GM12873 (cell line): ENCODE data around the gene SHISA9.

Experiments used
- TF ChIP-seq, protein P1 (sequence below): IDR thresholded peaks from 2 replicates; pipeline ENCODE4 v1.5.1; 2012; ENCODE audit warnings: low read depth, mild to moderate bottlenecking, moderate library complexity, low read length, control low read depth; ENCODE audit not compliant: insufficient read depth; ENCODE audit errors: missing control alignments

SHISA9 gene

DNA sequence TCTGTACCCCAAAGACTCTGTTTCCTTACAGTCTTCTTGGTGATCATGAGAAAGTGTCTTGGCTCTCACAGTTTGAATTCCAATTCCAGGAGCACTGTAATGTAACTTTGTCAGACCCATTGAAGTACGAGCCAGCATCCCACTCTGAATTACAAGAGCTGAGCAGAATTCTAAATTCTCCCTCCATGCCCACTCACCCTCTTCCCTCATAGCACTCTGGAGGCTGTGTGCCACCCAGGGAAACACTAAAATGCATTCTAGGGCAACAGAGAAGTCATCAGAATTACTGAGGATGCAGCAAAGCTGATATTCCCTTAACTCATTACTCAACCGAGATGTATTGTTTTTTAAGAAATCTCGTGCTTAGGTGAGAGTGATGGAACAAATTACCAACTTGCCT is 154.1 kb downstream of the SHISA9 start:
- TF ChIP-seq, protein P1, sequence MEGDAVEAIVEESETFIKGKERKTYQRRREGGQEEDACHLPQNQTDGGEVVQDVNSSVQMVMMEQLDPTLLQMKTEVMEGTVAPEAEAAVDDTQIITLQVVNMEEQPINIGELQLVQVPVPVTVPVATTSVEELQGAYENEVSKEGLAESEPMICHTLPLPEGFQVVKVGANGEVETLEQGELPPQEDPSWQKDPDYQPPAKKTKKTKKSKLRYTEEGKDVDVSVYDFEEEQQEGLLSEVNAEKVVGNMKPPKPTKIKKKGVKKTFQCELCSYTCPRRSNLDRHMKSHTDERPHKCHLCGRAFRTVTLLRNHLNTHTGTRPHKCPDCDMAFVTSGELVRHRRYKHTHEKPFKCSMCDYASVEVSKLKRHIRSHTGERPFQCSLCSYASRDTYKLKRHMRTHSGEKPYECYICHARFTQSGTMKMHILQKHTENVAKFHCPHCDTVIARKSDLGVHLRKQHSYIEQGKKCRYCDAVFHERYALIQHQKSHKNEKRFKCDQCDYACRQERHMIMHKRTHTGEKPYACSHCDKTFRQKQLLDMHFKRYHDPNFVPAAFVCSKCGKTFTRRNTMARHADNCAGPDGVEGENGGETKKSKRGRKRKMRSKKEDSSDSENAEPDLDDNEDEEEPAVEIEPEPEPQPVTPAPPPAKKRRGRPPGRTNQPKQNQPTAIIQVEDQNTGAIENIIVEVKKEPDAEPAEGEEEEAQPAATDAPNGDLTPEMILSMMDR = no peak

DNA sequence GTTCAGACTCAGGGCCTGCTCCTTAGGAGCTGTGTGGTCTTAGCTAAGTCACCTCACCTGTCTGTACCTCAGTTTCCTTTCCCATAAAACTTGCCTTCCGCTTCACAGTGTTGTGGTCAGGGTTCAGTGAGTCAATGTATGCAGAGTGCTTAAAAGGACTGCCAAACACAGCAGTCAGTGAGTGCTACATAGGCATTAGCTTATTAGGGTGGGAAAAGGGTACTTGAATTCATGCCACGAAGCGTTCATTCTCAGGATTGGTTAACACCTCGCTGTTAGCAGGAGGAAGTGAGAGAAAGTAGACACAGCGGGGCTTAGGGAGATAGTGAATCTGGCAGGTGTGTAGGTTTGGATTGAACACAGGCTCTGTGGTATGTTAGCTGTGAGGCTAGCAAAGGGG is 155.2 kb downstream of the SHISA9 start:
- TF ChIP-seq, protein P1 = no peak

DNA sequence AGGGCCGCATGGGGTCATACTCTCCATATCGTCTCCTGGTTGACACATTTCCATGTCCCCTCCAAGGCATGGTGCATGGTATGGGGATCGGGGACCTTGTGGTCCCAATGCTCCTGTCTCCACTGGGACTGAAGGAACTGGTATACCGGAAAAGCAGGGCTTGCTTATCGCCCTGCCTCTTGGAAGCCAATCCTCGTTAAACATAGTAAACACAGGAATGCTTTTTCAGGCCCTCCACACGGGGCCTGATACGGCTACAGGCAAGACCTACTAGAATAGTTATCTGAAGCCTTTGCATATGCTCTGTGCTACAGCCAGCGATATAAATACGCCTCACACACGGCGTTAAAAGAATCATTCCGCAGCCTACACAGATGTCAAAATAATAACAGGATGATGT is 159.5 kb downstream of the SHISA9 start:
- TF ChIP-seq, protein P1 = no peak

DNA sequence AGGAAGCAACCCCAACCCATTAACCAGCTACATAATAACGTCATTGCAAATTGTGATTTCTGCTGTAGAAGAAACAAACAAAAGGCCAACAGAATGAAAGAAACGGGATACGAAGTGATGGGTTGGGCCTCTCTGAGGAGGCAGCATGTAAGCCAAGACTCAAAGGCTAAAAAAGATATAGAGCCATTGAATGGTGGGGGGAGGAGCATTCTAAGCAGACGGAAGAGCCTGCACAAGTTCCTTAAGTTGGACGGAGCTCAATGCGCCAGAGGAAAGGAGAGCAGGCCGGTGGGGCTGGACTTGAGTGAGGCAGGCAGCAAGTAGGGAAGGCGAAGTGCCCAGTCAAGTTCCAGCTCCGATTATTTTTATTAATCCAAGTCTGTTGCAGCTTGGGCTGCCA is 160.3 kb downstream of the SHISA9 start:
- TF ChIP-seq, protein P1 = no peak

DNA sequence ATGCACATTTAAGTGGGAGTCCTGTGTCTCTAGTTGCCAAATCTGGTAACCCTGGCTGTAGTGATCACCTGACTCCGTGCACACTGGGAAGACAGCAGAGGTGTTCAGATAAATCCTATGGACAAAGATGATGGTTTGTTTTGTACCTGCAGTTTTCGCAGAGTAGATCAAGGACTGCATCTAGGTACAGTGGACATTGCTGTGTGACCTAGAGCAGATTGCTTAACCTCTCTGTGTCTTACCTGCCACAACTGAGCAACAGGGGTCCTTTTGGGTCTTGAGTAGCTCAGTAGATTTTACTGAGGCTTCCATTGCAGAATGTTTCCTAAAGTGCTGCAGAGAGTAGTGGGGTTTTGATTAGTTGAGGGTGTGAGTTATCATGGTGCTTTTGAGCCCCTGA is 160.8 kb downstream of the SHISA9 start:
- TF ChIP-seq, protein P1 = no peak

DNA sequence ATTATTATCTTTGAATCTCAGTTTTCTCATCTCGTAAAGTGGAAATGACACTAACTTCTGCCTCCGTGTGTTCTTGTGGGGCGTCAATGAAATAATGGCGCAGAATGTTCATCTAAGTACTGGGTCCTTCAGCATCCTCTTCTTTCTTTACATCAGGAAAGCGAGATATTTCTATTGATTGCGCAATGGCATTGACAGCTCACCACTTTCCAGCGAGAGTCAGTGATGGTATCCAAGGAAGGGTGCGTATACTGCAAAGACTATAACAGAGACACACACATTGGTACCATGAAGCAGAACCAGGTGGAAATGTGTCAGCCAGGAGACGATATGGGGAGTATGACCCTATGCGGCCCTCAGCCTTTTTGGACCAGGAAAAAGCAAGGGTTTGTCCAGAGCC is 162.1 kb downstream of the SHISA9 start:
- TF ChIP-seq, protein P1 = no peak

DNA sequence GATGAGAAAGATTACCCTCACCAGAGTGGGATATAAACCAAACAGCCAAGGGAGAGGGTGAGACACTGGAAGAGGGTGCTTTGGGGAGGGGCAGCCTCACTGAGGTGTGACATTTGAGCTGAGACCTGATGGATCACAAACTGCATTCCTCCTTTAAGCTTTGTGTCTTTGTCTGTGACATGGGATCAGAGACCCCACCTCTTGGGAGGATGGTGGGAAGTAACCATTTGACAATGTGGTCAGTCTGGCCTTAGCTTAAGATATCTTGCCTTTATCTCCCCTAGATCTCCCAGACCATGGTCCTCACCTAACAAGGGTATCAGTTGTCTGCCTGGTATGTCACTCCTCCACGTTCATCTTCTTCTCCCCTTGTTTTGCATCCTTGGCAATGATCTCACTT is 163.4 kb downstream of the SHISA9 start:
- TF ChIP-seq, protein P1 = no peak
